ENCODE data around the gene CCDC157. TPM values are rescaled to one million over a fixed set of nuclear protein-coding genes. Genes with fewer than 3 reads are reported as not detected.

CCDC157 gene
- total and polyA plus RNA-seq, 9 of the 15 experiments (the other 6 are each of a cell fraction or from before 2014, with no cell fraction given) = 0.04 to 1.3 (median 0.68) TPM

GRCh38 chr22:30383061-30383460 lies 26.3 kb downstream of the CCDC157 start (continued):
- no peak for TF ChIP-seq MAFF (IDR thresholded peaks at IDR 0.05; ENCODE audit: low read length)
- TF ChIP-seq HNRNPLL (IDR thresholded peaks at IDR 0.05; ENCODE audit: low read depth, low read length, poor library complexity, severe bottlenecking) = no peak
- TF ChIP-seq ELK1 (CRISPR knock-in tag; IDR thresholded peaks at IDR 0.05) = no peak
- TF ChIP-seq ZNF23 (CRISPR knock-in tag; IDR thresholded peaks at IDR 0.05) = no peak
- TF ChIP-seq SMARCA5 (IDR thresholded peaks at IDR 0.05) = no peak

GRCh38 chr22:30385942-30386341 lies 29.1 kb downstream of the CCDC157 start:
- BruUV-seq (replicated peaks) = no TSS peak
- Histone ChIP-seq H3K9ac (ENCODE audit: insufficient read depth in 1 of 2, low read depth in 2 of 2, low read length in 2 of 2) (no peak overlapping the region), H3K4me1 (replicated peaks in 1 of 2; ENCODE audit: control insufficient read depth in 2 of 2, insufficient read depth in 2 of 2, low read length in 2 of 2) (peaks cover 5 to 22% of the 10 kb centered on the region in 2 experiments; a peak in 4 of 5 replicates), H3K79me2 (ENCODE audit: control insufficient read depth, insufficient read depth, low read length) (no peaks in the 10 kb centered on the region), H3K9me1 (ENCODE audit: control insufficient read depth, insufficient read depth, low read length) (no peaks in the 10 kb centered on the region), H3K27ac (ENCODE audit: extremely low read depth, low read depth, low read length) (no peak overlapping the region), H4K20me1 (replicated peaks; ENCODE audit: control insufficient read depth, insufficient read depth, low read length) (no peaks in the 10 kb centered on the region), H3K27me3 (ENCODE audit: control insufficient read depth in 2 of 2, insufficient read depth in 2 of 2, low read length in 2 of 2) (no peaks in the 10 kb centered on the region), H3K9me3 (replicated peaks; ENCODE audit: control insufficient read depth, insufficient read depth, low read depth, low read length) (peaks cover 7% of the 10 kb centered on the region; the same call in 1 of the 2 replicates), H3K36me3 (ENCODE audit: control insufficient read depth, insufficient read depth, low read length) (no peaks in the 10 kb centered on the region), H2AFZ (ENCODE audit: low read depth, low read length) (no peak overlapping the region), H3K4me2 (ENCODE audit: insufficient read depth, low read length) (no peak overlapping the region), H3K4me3 (no peak overlapping the region)
- FAIRE-seq (no peak), DNase-seq (ENCODE audit: extremely low read depth in 1 of 4, low spot score in 3 of 4) (no peak), ATAC-seq (no peak)
- ChIA-PET CTCF (ENCODE audit: low intra/inter-chr PET ratio) (interaction anchor here (2.0 kb wide), 1 partner anchor 123 kb away, joined by 16 read pairs; no protein-coding TSS in a partner anchor), POLR2A (interaction anchor here (0.7 to 1.1 kb wide), 3 partner anchors 10 to 80 kb away, joined by 3 to 4 read pairs (median 3); partner anchors contain the start of genes CCDC157 and SF3A1)
- in situ Hi-C loops (cut with MboI) = loop anchor here (25.0 kb wide), 1 partner anchor 274 kb away; no protein-coding TSS in a partner anchor
- intact Hi-C loops (cut with micrococcal nuclease) = loop anchor here (5.0 kb wide), 1 partner anchor 279 kb away; no protein-coding TSS in a partner anchor
- WGBS (ENCODE audit: insufficient coverage, low coverage, missing lambda C conversion rate) = 87% methylated on average over 7 of the region's 10 CpGs
- TF ChIP-seq ZNF280A (IDR thresholded peaks at IDR 0.05; ENCODE audit: low read depth, partially characterized antibody) (no peak), IRF9 (tag; IDR thresholded peaks at IDR 0.05) (no peak), TRIM24 (IDR thresholded peaks at IDR 0.05) (no peak), ATF7 (IDR thresholded peaks at IDR 0.05) (no peak), MEF2D (tag; conservative IDR thresholded peaks at IDR 0.05; ENCODE audit: low read depth) (no peak), GTF2F1 (IDR thresholded peaks at IDR 0.05; ENCODE audit: low read depth, low read length) (no peak), POLR2AphosphoS5 (IDR thresholded peaks at IDR 0.05; ENCODE audit: control insufficient read depth, insufficient read depth, low read depth, low read length) (no peak), ZKSCAN1 (IDR thresholded peaks at IDR 0.05; ENCODE audit: low read depth, low read length) (no peak), TFAP4 (CRISPR knock-in tag; IDR thresholded peaks at IDR 0.05; ENCODE audit: borderline replicate concordance) (no peak), PHB (CRISPR knock-in tag; IDR thresholded peaks at IDR 0.05) (no peak), IFI16 (CRISPR knock-in tag; IDR thresholded peaks at IDR 0.05) (no peak), ARID1B (IDR thresholded peaks at IDR 0.05) (no peak), ZNF217 (CRISPR knock-in tag; IDR thresholded peaks at IDR 0.05) (no peak), HLTF (IDR thresholded peaks at IDR 0.05) (no peak), HNRNPUL1 (IDR thresholded peaks at IDR 0.05; ENCODE audit: low read length) (no peak), ZBED1 (IDR thresholded peaks at IDR 0.05) (no peak)
